Measurements from ENCODE around the gene CALHM6. TPM values are rescaled to one million over a fixed set of nuclear protein-coding genes. Genes with fewer than 3 reads are reported as not detected.

The CALHM6 gene
- total RNA-seq, 1 experiment from 2014 or later = not detected

DNA sequence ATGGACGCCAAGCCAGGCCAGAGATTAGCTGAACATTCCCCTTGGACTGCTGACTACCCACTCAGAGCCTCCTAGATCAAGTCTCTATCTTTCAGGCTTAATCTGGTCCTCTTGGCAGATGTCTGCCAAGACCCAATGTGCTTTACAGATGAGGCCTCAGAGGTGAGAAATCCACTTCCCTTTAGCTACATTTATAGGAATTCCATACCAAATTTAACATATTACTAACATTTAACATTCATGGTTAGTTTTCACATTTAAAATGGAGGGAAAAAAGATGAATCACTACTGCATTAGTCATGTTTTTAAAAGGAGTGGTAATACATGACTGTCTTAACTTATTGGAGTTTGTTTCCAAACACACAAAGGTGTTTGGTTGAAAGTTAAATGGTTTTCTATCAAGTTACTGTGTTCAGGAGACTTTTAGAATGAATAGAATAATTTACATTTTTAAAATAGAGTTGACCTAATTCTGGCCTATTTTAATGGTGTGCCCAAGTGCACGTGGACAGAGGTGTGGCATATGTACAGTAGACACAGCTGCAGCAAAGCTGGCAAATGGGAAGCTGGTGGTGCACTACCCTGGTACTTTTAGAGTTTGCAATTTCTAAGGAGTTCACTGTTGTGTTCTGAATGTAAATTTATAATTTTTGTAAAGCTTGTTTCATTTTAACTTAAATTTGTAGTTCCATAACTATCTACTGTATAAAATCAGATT is 41.9 kb upstream of the CALHM6 start:
- no TSS peak for BruUV-seq (replicated peaks)
- H3K27me3 Mint-ChIP-seq (ENCODE audit: insufficient read depth, unreplicated experiment) = no peaks in the 10 kb centered on the region

DNA sequence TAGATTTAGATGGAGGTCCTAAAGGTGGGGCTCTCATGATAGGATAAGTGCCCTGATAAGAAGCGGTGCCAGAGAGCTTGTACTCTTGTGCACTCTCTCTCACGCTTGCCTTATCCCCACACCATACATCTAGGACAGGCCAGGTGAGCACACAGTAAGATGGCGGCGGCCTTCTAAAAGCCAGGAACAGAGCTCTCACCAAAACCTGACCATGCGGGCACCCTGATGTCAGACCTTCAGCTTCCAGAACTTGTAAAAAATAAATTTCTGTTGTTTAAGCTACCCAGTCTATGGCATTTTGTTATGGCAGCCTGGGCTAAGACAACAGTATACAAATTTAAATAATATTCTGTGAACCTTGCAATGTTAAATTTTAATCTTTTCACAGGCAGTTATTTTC is 40.8 kb upstream of the CALHM6 start:
- DNase-seq (ENCODE audit: unreplicated experiment) = no peak
- no TSS peak for BruUV-seq (replicated peaks)
- Mint-ChIP-seq H3K27ac (ENCODE audit: low read depth, unreplicated experiment) (no peak overlapping the region), H3K4me1 (ENCODE audit: insufficient read depth, unreplicated experiment) (peaks cover 21% of the 10 kb centered on the region), H3K4me3 (ENCODE audit: unreplicated experiment) (no peak overlapping the region), H3K9me3 (ENCODE audit: unreplicated experiment) (no peaks in the 10 kb centered on the region), H3K27me3 (ENCODE audit: insufficient read depth, unreplicated experiment) (no peaks in the 10 kb centered on the region), H3K36me3 (ENCODE audit: insufficient read depth, unreplicated experiment) (peaks cover 16% of the 10 kb centered on the region)
- ChIA-PET POLR2A (interaction anchor here (1.6 to 3.9 kb wide), 4 partner anchors 9 to 141 kb away, joined by 7 to 23 read pairs (median 16); partner anchors contain the start of genes DSE and TSPYL1), CTCF (interaction anchor here (0.8 to 3.7 kb wide), 5 partner anchors 25 to 168 kb away, joined by 3 to 14 read pairs (median 4); no protein-coding TSS in a partner anchor)
- intact Hi-C loops (cut with micrococcal nuclease) = no loop called here
- TF ChIP-seq, protein P1, sequence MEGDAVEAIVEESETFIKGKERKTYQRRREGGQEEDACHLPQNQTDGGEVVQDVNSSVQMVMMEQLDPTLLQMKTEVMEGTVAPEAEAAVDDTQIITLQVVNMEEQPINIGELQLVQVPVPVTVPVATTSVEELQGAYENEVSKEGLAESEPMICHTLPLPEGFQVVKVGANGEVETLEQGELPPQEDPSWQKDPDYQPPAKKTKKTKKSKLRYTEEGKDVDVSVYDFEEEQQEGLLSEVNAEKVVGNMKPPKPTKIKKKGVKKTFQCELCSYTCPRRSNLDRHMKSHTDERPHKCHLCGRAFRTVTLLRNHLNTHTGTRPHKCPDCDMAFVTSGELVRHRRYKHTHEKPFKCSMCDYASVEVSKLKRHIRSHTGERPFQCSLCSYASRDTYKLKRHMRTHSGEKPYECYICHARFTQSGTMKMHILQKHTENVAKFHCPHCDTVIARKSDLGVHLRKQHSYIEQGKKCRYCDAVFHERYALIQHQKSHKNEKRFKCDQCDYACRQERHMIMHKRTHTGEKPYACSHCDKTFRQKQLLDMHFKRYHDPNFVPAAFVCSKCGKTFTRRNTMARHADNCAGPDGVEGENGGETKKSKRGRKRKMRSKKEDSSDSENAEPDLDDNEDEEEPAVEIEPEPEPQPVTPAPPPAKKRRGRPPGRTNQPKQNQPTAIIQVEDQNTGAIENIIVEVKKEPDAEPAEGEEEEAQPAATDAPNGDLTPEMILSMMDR (IDR thresholded peaks at IDR 0.05; ENCODE audit: unreplicated experiment) = no peak

More for the DNA sequence above, 41.9 kb upstream of the CALHM6 start:
- Mint-ChIP-seq H3K36me3 (ENCODE audit: insufficient read depth, unreplicated experiment) (peaks cover 22% of the 10 kb centered on the region), H3K4me3 (ENCODE audit: unreplicated experiment) (no peak overlapping the region), H3K4me1 (ENCODE audit: insufficient read depth, unreplicated experiment) (peaks cover 18% of the 10 kb centered on the region), H3K9me3 (ENCODE audit: unreplicated experiment) (no peaks in the 10 kb centered on the region), H3K27ac (ENCODE audit: low read depth, unreplicated experiment) (peak overlapping the region; percentile 84)
- CTCF ChIA-PET = interaction anchor here (0.5 to 1.4 kb wide), 6 partner anchors 116 to 237 kb away, joined by 3 to 7 read pairs (median 4); partner anchors contain the start of gene TSPYL1
- peak; percentile 30 for DNase-seq (ENCODE audit: unreplicated experiment)
- POLR2A ChIA-PET = interaction anchor here (0.6 to 3.9 kb wide), 8 partner anchors 8 to 139 kb away, joined by 3 to 23 read pairs (median 6); partner anchors contain the start of genes DSE and TSPYL1
- TF ChIP-seq, protein P1 (IDR thresholded peaks at IDR 0.05; ENCODE audit: unreplicated experiment) = no peak
- intact Hi-C loops (cut with micrococcal nuclease) = no loop called here

DNA sequence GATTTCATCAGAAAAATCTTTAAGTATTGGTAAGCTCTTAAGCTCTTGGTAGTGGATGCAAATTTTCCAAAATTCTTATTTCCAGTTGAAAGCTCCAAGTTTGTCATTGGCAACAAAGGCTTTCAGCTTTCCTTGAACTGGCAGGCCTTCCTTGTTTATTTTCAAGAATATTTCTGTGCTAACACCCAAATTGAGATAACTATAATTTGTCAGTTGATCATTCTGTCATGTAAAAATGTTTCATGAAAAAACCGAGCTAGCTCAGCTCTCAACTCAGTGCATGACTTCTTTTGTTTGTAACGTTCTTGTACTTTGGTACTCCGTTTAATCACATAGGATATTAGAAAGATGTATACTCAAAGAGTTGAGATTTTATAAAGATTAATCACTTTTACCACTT is 38.9 kb upstream of the CALHM6 start:
- Mint-ChIP-seq H3K27ac (ENCODE audit: low read depth, unreplicated experiment) (no peak overlapping the region), H3K27me3 (ENCODE audit: insufficient read depth, unreplicated experiment) (no peaks in the 10 kb centered on the region), H3K4me3 (ENCODE audit: unreplicated experiment) (no peak overlapping the region), H3K9me3 (ENCODE audit: unreplicated experiment) (no peaks in the 10 kb centered on the region), H3K36me3 (ENCODE audit: insufficient read depth, unreplicated experiment) (peaks cover 26% of the 10 kb centered on the region), H3K4me1 (ENCODE audit: insufficient read depth, unreplicated experiment) (peaks cover 12% of the 10 kb centered on the region)
- no peak for DNase-seq (ENCODE audit: unreplicated experiment)
- TF ChIP-seq, protein P1 (IDR thresholded peaks at IDR 0.05; ENCODE audit: unreplicated experiment) = no peak
- no TSS peak for BruUV-seq (replicated peaks)
- ChIA-PET POLR2A (interaction anchor here (1.1 to 3.9 kb wide), 4 partner anchors 10 to 142 kb away, joined by 5 to 23 read pairs (median 10); partner anchors contain the start of genes DSE and TSPYL1), CTCF (interaction anchor here (0.7 to 3.7 kb wide), 4 partner anchors 20 to 154 kb away, joined by 3 to 14 read pairs (median 6); no protein-coding TSS in a partner anchor)
- intact Hi-C loops (cut with micrococcal nuclease) = no loop called here

DNA sequence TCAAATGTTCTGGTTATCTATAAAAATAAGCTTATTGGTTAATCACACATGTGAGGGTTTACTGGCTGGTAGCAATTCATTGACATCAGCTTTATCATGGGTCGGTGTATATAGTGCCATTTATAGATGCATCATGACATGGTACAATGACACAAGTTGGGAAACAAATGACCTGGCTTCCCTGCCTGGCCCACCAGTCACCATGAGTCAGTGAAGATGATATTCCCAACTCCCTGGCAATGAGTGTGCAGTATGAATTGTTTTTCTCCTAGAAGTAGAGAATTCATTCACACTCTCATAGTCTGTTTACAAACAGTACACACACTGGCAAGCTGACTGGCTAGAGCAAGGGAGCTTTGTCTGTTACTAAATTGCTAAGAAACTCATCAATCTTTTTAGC is 37.2 kb upstream of the CALHM6 start:
- peak overlapping the region; percentile 9 for H3K27ac Mint-ChIP-seq (ENCODE audit: low read depth, unreplicated experiment)
- no TSS peak for BruUV-seq (replicated peaks)
- H3K9me3 Mint-ChIP-seq (ENCODE audit: unreplicated experiment) = no peaks in the 10 kb centered on the region
- H3K36me3 Mint-ChIP-seq (ENCODE audit: insufficient read depth, unreplicated experiment) = peaks cover 39% of the 10 kb centered on the region
- TF ChIP-seq, protein P1 (IDR thresholded peaks at IDR 0.05; ENCODE audit: unreplicated experiment) = no peak
- peaks cover 8% of the 10 kb centered on the region for H3K4me1 Mint-ChIP-seq (ENCODE audit: insufficient read depth, unreplicated experiment)
- intact Hi-C loops (cut with micrococcal nuclease) = no loop called here
- ChIA-PET CTCF (interaction anchor here (0.8 to 2.9 kb wide), 7 partner anchors 9 to 136 kb away, joined by 3 to 9 read pairs (median 5); no protein-coding TSS in a partner anchor), POLR2A (interaction anchor here (0.5 to 2.6 kb wide), 6 partner anchors 8 to 52 kb away, joined by 3 to 14 read pairs (median 4); partner anchors contain the start of gene DSE)
- H3K4me3 Mint-ChIP-seq (ENCODE audit: unreplicated experiment) = no peak overlapping the region
- no peaks in the 10 kb centered on the region for H3K27me3 Mint-ChIP-seq (ENCODE audit: insufficient read depth, unreplicated experiment)
- peak; percentile 45 for DNase-seq (ENCODE audit: unreplicated experiment)

All from MCF 10A (cell line).